NK-92 (cell line): ENCODE measurements around the gene ME3.
"Not testable (repeated sequence)": the region's sequence is repeated elsewhere in the genome, so short reads cannot be mapped to it uniquely, and the experiment has no call there.

Experiments used
- DNase-seq: peaks from one replicate; lab custom pipeline; 2025; ENCODE audit not compliant: unreplicated experiment; lab: John Stamatoyannopoulos, UW

The ME3 gene

GRCh38 chr11:86666193-86666592 is 6.2 kb downstream of the ME3 start:
- no peak for DNase-seq

- DNase-seq = no peak
These were observed 7.5 kb downstream of the ME3 start for GRCh38 chr11:86664930-86665329.

- no peak for DNase-seq
These were observed 8.7 kb downstream of the ME3 start for GRCh38 chr11:86663761-86664160.

GRCh38 chr11:86663291-86663690 is 9.1 kb downstream of the ME3 start:
- DNase-seq = no peak

- DNase-seq = no peak
These were observed 11.7 kb downstream of the ME3 start for GRCh38 chr11:86660736-86661135.

- DNase-seq = no peak
These were observed 12.3 kb downstream of the ME3 start for GRCh38 chr11:86660088-86660487.

- no peak for DNase-seq
These were observed 13.9 kb downstream of the ME3 start for GRCh38 chr11:86658534-86658933.

- not testable (repeated sequence) for DNase-seq
These were observed 27.2 kb downstream of the ME3 start for GRCh38 chr11:86645212-86645611.

GRCh38 chr11:86644291-86644690 is 28.1 kb downstream of the ME3 start:
- DNase-seq = no peak

- no peak for DNase-seq
These were observed 30.7 kb downstream of the ME3 start for GRCh38 chr11:86641537-86642261.

GRCh38 chr11:86639137-86639536 is 33.3 kb downstream of the ME3 start:
- no peak for DNase-seq

- no peak for DNase-seq
These were observed 33.7 kb downstream of the ME3 start for GRCh38 chr11:86638673-86639072.

- DNase-seq = no peak
These were observed 34.4 kb downstream of the ME3 start for GRCh38 chr11:86637988-86638387.

GRCh38 chr11:86636275-86636674 is 36.1 kb downstream of the ME3 start:
- DNase-seq = no peak

GRCh38 chr11:86632499-86633269 is 39.7 kb downstream of the ME3 start:
- DNase-seq = no peak

GRCh38 chr11:86630229-86630981 is 42.0 kb downstream of the ME3 start:
- no peak for DNase-seq

GRCh38 chr11:86629045-86629706 is 43.2 kb downstream of the ME3 start:
- DNase-seq = no peak

GRCh38 chr11:86627776-86628455 is 44.5 kb downstream of the ME3 start:
- no peak for DNase-seq

GRCh38 chr11:86625981-86626380 is 46.4 kb downstream of the ME3 start:
- no peak for DNase-seq

GRCh38 chr11:86625544-86625943 is 46.9 kb downstream of the ME3 start:
- DNase-seq = no peak

- DNase-seq = no peak
These were observed 48.0 kb downstream of the ME3 start for GRCh38 chr11:86624366-86624765.
